BJ (cell line): Measurements from ENCODE around the gene ADGRG3. TPM values are rescaled to one million over a fixed set of nuclear protein-coding genes. Genes with fewer than 3 reads are reported as not detected.
A peak's percentile ranks its signal among the peaks of the same experiment; 100 is the strongest.

Experiments used
- CTCF ChIA-PET: fragments of 350-600 bp; formaldehyde crosslinking; extraction: SDS; loops from one replicate; lab custom pipeline; 2021; ENCODE audit warnings: antibody characterized with exemption, inconsistent platforms; lab: Yijun Ruan, JAX
- POLR2A ChIA-PET: fragments of 300-600 bp; sonication (Branson Sonifier 250); formaldehyde crosslinking; extraction: SDS; loops from one replicate; lab custom pipeline; 2021; ENCODE audit warnings: antibody characterized with exemption; lab: Charles Lee
- DNase-seq: peaks from one replicate; pipeline ENCODE4 v3.0.0-alpha.2; 2011; ENCODE audit warnings: low read depth
- H3K27me3 ChIP-seq: 2 replicates; pipeline ENCODE4 v1.6.0; 2011; ENCODE audit warnings: low read length; ENCODE audit not compliant: control insufficient read depth, insufficient read depth
- H3K36me3 ChIP-seq: 2 replicates; pipeline ENCODE4 v1.5.1; 2011; ENCODE audit warnings: low read length; ENCODE audit not compliant: control insufficient read depth, insufficient read depth
- H3K4me3 ChIP-seq: 2 replicates; pipeline ENCODE4 v1.5.1; 2011; ENCODE audit warnings: low read depth, mild to moderate bottlenecking, control low read depth, low read length
- polyA plus RNA-seq: library from polyadenylated mRNA; depleted of rRNA; stranded (reverse); fragments of >200 nt; gene quantifications from 2 replicates; pipeline ENCODE4 v1.2.3, GENCODE V29; 2011
- TF ChIP-seq, protein P1 (sequence below): IDR thresholded peaks from 2 replicates; pipeline ENCODE4 v1.5.1; 2011; ENCODE audit warnings: low read depth, mild to moderate bottlenecking, control low read depth, inconsistent platforms, low read length, moderate library complexity; ENCODE audit not compliant: insufficient read depth

The ADGRG3 gene
- polyA plus RNA-seq, 1 experiment = not detected

DNA sequence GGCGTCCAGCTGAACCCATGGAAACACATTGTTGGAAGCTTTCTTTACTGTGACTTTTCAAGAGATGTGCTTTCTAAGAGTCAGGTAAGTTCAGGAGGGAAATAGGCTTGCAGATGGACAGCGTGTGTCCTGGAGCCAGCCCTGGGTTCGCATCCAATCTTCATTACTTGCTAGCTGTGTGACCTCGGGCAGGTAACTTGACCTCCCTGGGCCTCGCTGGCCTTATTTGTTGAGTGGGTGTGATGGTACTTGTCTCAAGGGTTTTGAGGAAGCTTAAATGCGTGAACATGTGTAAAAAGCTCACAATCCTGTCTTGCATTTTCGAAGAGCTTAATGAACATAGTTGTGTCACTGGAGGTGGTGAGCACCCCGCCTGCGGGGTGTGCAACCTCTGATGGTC is 27.9 kb upstream of the ADGRG3 start:
- ChIA-PET POLR2A (no interaction called here), CTCF (interaction anchor here (0.6 to 2.3 kb wide), 5 partner anchors 8 to 1013 kb away, joined by 3 to 12 read pairs (median 4); no protein-coding TSS in a partner anchor)
- TF ChIP-seq, protein P1, sequence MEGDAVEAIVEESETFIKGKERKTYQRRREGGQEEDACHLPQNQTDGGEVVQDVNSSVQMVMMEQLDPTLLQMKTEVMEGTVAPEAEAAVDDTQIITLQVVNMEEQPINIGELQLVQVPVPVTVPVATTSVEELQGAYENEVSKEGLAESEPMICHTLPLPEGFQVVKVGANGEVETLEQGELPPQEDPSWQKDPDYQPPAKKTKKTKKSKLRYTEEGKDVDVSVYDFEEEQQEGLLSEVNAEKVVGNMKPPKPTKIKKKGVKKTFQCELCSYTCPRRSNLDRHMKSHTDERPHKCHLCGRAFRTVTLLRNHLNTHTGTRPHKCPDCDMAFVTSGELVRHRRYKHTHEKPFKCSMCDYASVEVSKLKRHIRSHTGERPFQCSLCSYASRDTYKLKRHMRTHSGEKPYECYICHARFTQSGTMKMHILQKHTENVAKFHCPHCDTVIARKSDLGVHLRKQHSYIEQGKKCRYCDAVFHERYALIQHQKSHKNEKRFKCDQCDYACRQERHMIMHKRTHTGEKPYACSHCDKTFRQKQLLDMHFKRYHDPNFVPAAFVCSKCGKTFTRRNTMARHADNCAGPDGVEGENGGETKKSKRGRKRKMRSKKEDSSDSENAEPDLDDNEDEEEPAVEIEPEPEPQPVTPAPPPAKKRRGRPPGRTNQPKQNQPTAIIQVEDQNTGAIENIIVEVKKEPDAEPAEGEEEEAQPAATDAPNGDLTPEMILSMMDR = no peak
- H3K36me3 ChIP-seq = no peaks in the 10 kb centered on the region
- DNase-seq = no peak
- peaks cover 5% of the 10 kb centered on the region for H3K27me3 ChIP-seq
- no peak overlapping the region for H3K4me3 ChIP-seq

DNA sequence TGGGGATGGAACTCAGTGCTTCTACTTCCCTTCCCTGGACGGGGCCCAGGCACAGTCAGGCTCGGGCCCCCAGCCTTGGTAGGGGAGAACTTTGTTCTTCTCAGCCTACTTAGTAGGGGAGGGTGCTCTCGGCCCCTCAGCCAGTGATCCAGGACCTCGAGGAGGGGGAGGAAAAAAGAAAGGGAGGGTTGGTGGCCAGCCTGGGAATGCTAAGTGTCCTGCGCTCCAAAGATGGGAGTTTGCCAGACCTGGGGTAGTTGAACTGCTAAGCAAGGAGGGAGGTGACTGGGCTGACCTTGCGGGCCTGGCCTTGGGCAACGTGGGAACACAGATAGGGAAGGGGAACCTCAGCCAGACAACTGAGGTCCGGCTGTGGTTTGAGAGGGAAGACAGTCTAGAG is 27.5 kb upstream of the ADGRG3 start:
- TF ChIP-seq, protein P1 = no peak
- H3K4me3 ChIP-seq = no peak overlapping the region
- H3K36me3 ChIP-seq = no peaks in the 10 kb centered on the region
- ChIA-PET POLR2A (no interaction called here), CTCF (interaction anchor here (1.3 to 2.3 kb wide), 4 partner anchors 8 to 48 kb away, joined by 3 to 12 read pairs (median 8); no protein-coding TSS in a partner anchor)
- DNase-seq = no peak
- peaks cover 5% of the 10 kb centered on the region for H3K27me3 ChIP-seq

DNA sequence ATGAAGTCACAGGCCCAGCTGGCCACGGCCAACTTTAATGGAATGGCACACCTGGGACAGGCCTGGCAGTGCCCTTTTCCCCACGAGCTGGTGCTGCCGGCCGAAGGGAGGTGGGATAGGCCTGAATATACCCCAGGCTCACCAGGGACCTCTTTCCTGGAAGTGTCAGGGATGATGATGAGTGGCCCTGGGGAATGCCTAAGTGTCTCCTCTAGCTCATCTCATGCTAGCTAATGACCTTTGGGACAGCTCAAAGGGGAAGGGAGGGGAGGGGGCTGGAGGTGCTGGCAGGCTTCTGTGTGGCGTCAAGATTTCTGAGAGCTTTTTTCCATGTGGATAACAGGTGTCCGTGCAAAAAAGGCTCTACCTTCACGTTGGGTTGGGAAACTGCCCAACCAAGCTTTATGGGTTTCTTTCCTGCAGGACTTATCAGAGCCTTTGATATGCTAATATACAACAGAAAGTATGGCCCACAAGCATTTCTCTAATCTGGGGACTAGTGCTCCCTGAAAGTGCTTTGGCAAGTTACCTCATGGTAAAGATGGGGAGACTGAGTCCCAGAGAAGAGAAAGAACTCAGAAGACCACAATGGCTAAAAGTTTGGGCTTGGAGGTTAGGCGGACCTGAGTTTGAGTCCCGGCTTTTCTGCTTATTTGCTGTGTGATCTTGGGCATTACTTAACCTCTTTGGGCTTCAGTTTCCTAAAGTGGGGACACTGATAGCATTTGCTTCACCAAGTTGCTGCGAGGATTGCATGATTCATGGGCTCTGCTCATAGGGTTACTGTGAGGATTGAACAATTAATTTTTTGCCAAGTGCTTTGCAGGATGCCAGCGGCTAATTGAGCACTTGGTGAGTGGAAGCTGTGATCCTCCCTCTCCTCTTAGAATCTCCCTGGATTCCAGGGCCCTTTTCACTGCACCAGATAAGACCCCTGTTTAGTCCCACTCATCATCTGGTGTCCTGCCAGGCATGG is 25.7 kb upstream of the ADGRG3 start:
- DNase-seq = no peak
- Histone ChIP-seq H3K36me3 (no peaks in the 10 kb centered on the region), H3K4me3 (no peak overlapping the region), H3K27me3 (peaks cover 3% of the 10 kb centered on the region)
- POLR2A ChIA-PET = no interaction called here
- TF ChIP-seq, protein P1 = no peak
- CTCF ChIA-PET = interaction anchor here (0.8 to 3.1 kb wide), 6 partner anchors 10 to 221 kb away, joined by 3 to 18 read pairs (median 10); no protein-coding TSS in a partner anchor

DNA sequence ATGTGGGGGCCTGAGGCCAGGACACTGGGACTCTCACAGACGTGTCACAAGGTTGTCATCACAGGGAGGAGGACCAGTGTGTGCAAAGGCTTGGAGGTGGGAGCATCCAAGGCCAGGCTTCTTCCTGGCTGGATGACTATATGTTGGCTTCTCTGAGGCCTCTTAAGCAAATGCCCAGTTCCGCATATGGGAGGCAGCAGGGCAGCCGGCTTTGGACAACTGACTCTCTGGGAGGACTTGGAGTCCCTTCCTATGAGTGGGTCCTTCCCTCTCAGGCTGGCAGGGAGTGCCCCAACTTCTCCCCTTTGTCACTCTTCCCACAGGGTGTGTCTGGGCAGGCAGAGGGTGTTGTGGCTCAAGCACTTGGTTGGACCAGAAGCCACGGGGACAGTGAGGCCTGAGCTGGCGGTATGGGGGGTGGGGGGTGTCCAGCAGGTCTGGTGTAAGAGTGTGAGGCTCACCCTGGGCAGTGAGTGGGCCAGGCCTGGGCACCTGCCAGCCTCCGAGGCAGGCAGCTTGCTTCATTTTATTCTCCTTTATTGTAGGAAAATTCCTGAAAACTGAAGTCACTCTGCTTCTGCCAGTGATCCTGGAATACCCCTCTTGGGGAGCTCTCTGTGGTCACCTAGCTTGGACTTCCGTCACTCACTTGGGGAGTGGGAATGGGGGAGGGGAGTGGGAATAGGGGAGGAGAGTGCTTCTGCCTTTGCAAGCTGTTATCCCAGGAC is 24.8 kb upstream of the ADGRG3 start:
- CTCF ChIA-PET = interaction anchor here (1.1 to 3.1 kb wide), 4 partner anchors 34 to 67 kb away, joined by 3 to 18 read pairs (median 8); no protein-coding TSS in a partner anchor
- no peak overlapping the region for H3K4me3 ChIP-seq
- POLR2A ChIA-PET = no interaction called here
- DNase-seq = peak; percentile 29
- no peaks in the 10 kb centered on the region for H3K27me3 ChIP-seq
- H3K36me3 ChIP-seq = no peaks in the 10 kb centered on the region
- TF ChIP-seq, protein P1 = no peak
